Erythroblast (primary cell): ENCODE data around the gene UNC119.

Experiments
- GATA1 ChIP-seq: IDR thresholded peaks from 2 replicates; pipeline ENCODE4 v1.6.1; 2011; ENCODE audit warnings: low read depth, mild to moderate bottlenecking, control low read depth, low read length, moderate library complexity
- POLR2A ChIP-seq: IDR thresholded peaks from 2 replicates; pipeline ENCODE4 v1.6.1; 2011; ENCODE audit warnings: mild to moderate bottlenecking, low read length

GRCh38 chr17:28500712-28501379, 51.6 kb downstream of the UNC119 start:
- TF ChIP-seq POLR2A (no peak), GATA1 (no peak)
